GM12874 (cell line): ENCODE measurements around the gene CDYL2.

Source experiments
- CTCF ChIP-seq: IDR thresholded peaks from 2 replicates; pipeline ENCODE4 v1.5.1; 2011; ENCODE audit warnings: low read depth, mild to moderate bottlenecking, control low read depth, low read length, moderate library complexity; ENCODE audit not compliant: insufficient read depth

CDYL2 gene

GRCh38 chr16:80766798-80767197 lies 37.6 kb downstream of the CDYL2 start:
- no peak for TF ChIP-seq CTCF

- no peak for TF ChIP-seq CTCF
Observed at GRCh38 chr16:80759419-80760162, 44.8 kb downstream of the CDYL2 start.

GRCh38 chr16:80754476-80754875 lies 49.9 kb downstream of the CDYL2 start:
- TF ChIP-seq CTCF, result no peak

- TF ChIP-seq CTCF, result no peak
Observed at GRCh38 chr16:80752541-80752940, 51.9 kb downstream of the CDYL2 start.

GRCh38 chr16:80751167-80751566 lies 53.2 kb downstream of the CDYL2 start:
- no peak for TF ChIP-seq CTCF

GRCh38 chr16:80746231-80746630 lies 58.2 kb downstream of the CDYL2 start:
- TF ChIP-seq CTCF, result no peak

- TF ChIP-seq CTCF, result no peak
Observed at GRCh38 chr16:80744856-80745255, 59.5 kb downstream of the CDYL2 start.
